ENCODE measurements around the gene SPO11.

Gene SPO11

GRCh38 chr20:57377350-57377749, 47.7 kb downstream of the SPO11 start:
- DNase-seq (ENCODE audit: low read depth) = no peak

- no peak for DNase-seq (ENCODE audit: low read depth)
Observed at GRCh38 chr20:57378107-57378506, 48.5 kb downstream of the SPO11 start.

GRCh38 chr20:57378646-57379262, 49.2 kb downstream of the SPO11 start:
- DNase-seq (ENCODE audit: low read depth) = no peak

GRCh38 chr20:57379263-57379647, 49.7 kb downstream of the SPO11 start:
- no peak for DNase-seq (ENCODE audit: low read depth)

- DNase-seq (ENCODE audit: low read depth) = no peak
Observed at GRCh38 chr20:57380081-57380750, 50.6 kb downstream of the SPO11 start.

GRCh38 chr20:57381596-57382503, 52.2 kb downstream of the SPO11 start:
- peak; percentile 43 for DNase-seq (ENCODE audit: low read depth)

GRCh38 chr20:57382516-57382915, 52.9 kb downstream of the SPO11 start:
- no peak for DNase-seq (ENCODE audit: low read depth)

GRCh38 chr20:57383447-57384347, 54.1 kb downstream of the SPO11 start:
- DNase-seq (ENCODE audit: low read depth) = no peak

- DNase-seq (ENCODE audit: low read depth) = no peak
Observed at GRCh38 chr20:57384486-57384885, 54.9 kb downstream of the SPO11 start.

- DNase-seq (ENCODE audit: low read depth) = no peak
Observed at GRCh38 chr20:57384953-57385761, 55.6 kb downstream of the SPO11 start.

- no peak for DNase-seq (ENCODE audit: low read depth)
Observed at GRCh38 chr20:57385940-57386339, 56.3 kb downstream of the SPO11 start.

GRCh38 chr20:57386762-57387161, 57.2 kb downstream of the SPO11 start:
- no peak for DNase-seq (ENCODE audit: low read depth)

GRCh38 chr20:57387463-57387862, 57.9 kb downstream of the SPO11 start:
- DNase-seq (ENCODE audit: low read depth) = no peak

- no peak for DNase-seq (ENCODE audit: low read depth)
Observed at GRCh38 chr20:57387945-57388371, 58.4 kb downstream of the SPO11 start.

- DNase-seq (ENCODE audit: low read depth) = peak; percentile 43
Observed at GRCh38 chr20:57388953-57389694, 59.5 kb downstream of the SPO11 start.

GRCh38 chr20:57389695-57390603, 60.3 kb downstream of the SPO11 start:
- no peak for DNase-seq (ENCODE audit: low read depth)

GRCh38 chr20:57390604-57391438, 61.2 kb downstream of the SPO11 start, which contains the start of gene RBM38:
TSS of gene RBM38 (plus strand) at chr20:57391396. CDS start at chr20:57391582, 186 bp downstream.
- DNase-seq (ENCODE audit: low read depth) = peak; percentile 32

All from GM04504 (cell line).